Endothelial cell of umbilical vein (primary cell): ENCODE results near the gene SLC17A9. TPM values are rescaled to one million over a fixed set of nuclear protein-coding genes. Genes with fewer than 3 reads are reported as not detected.

Experiments
- BruUV-seq: library from RNA; stranded (reverse); fragments of 400-500 nt; replicated peaks from 2 replicates; lab custom pipeline; 2021; lab: Mats Ljungman, UMichigan
- CTCF ChIA-PET: fragments of 300-600, 350-600 bp; sonication (Branson Sonifier 250); formaldehyde crosslinking; loops from one replicate; lab custom pipeline; 2021; ENCODE audit warnings: antibody characterized with exemption, inconsistent platforms; lab: Charles Lee
- POLR2A ChIA-PET: fragments of 300-600, 350-600 bp; sonication (Branson Sonifier 250); formaldehyde crosslinking; loops from one replicate; lab custom pipeline; 2021; ENCODE audit warnings: antibody characterized with exemption, inconsistent platforms; lab: Charles Lee
- DNase-seq: peaks from one replicate; pipeline ENCODE4 v3.0.0-alpha.2; 2011; ENCODE audit warnings: low read depth, low spot score
- FAIRE-seq: peaks from 2 replicates; lab custom pipeline; 2011; peaks lifted over from hg19 to GRCh38; lab: Jason Lieb, UNC
- H2AFZ ChIP-seq: 2 replicates; pipeline ENCODE4 v1.6.0; 2012; ENCODE audit warnings: low read depth, low read length, control low read depth, inconsistent platforms
- H3K27ac ChIP-seq: 2 replicates; pipeline ENCODE4 v1.5.1; 2011; ENCODE audit warnings: low read depth, mild to moderate bottlenecking, control low read depth, low read length, moderate library complexity; ENCODE audit not compliant: insufficient read depth
- H3K27me3 ChIP-seq, 2 experiments: 2 replicates each; pipeline versions ENCODE4 v1.6.0 to v1.6.1; 2011; ENCODE audit warnings: low read length in 2 of 2, mixed read lengths in 1 of 2; ENCODE audit not compliant: control insufficient read depth in 2 of 2, insufficient read depth in 2 of 2
- H3K36me3 ChIP-seq, 2 experiments: 2 replicates in 1 of 2; 3 replicates in 1 of 2; pipeline ENCODE4 v1.5.1; 2011; ENCODE audit warnings: low read length in 2 of 2, mild to moderate bottlenecking in 1 of 2, moderate library complexity in 1 of 2; ENCODE audit not compliant: control insufficient read depth in 2 of 2, insufficient read depth in 2 of 2; ENCODE audit errors: extremely low read depth in 1 of 2
- H3K4me1 ChIP-seq: 3 replicates; pipeline ENCODE4 v1.5.1; 2011; ENCODE audit warnings: mild to moderate bottlenecking, low read length; ENCODE audit not compliant: control insufficient read depth, insufficient read depth; ENCODE audit errors: extremely low read depth
- H3K4me2 ChIP-seq: 2 replicates; pipeline ENCODE4 v1.6.1; 2011; ENCODE audit warnings: low read length, control low read depth, mixed read lengths; ENCODE audit not compliant: insufficient read depth
- H3K4me3 ChIP-seq, 3 experiments: fragments of 200-600 bp in 1 of 3; sonication (generic), shearing (Covaris generic) in 1 of 3; replicated peaks in 1 of 3; 2 replicates each; pipeline ENCODE4 v1.5.1; 2011 to 2016; ENCODE audit warnings: control low read depth in 3 of 3, low read length in 3 of 3, mild to moderate bottlenecking in 2 of 3, inconsistent platforms in 1 of 3, low read depth in 1 of 3, moderate library complexity in 1 of 3; ENCODE audit not compliant: insufficient read depth in 1 of 3
- H3K79me2 ChIP-seq: 2 replicates; pipeline ENCODE4 v1.6.0; 2012; ENCODE audit warnings: low read length, inconsistent platforms; ENCODE audit not compliant: control insufficient read depth, insufficient read depth
- H3K9ac ChIP-seq: replicated peaks from 2 replicates; pipeline ENCODE3; 2011; ENCODE audit warnings: low read length, control low read depth; ENCODE audit not compliant: insufficient read depth; ENCODE audit errors: extremely low read depth
- H3K9me1 ChIP-seq: replicated peaks from 3 replicates; pipeline ENCODE4 v1.6.0; 2011; ENCODE audit warnings: mild to moderate bottlenecking, low read length; ENCODE audit not compliant: control insufficient read depth, insufficient read depth; ENCODE audit errors: extremely low read depth
- H3K9me3 ChIP-seq: replicated peaks from 2 replicates; pipeline ENCODE4 v1.5.1; 2012; ENCODE audit warnings: low read length, inconsistent platforms; ENCODE audit not compliant: control insufficient read depth, insufficient read depth
- H4K20me1 ChIP-seq: replicated peaks from 2 replicates; pipeline ENCODE3; 2011; ENCODE audit warnings: mild to moderate bottlenecking, low read length; ENCODE audit not compliant: control insufficient read depth, insufficient read depth; ENCODE audit errors: extremely low read depth
- CTCF ChIP-seq, 2 donors: IDR thresholded peaks; 1 replicate in 1 of 2; 2 replicates in 1 of 2; pipeline ENCODE4 v1.5.1; 2011; ENCODE audit warnings: low read length in 2 of 2, mild to moderate bottlenecking in 2 of 2, moderate library complexity in 2 of 2, control low read depth in 1 of 2, inconsistent platforms in 1 of 2, low read depth in 1 of 2; ENCODE audit not compliant: insufficient read depth in 1 of 2; ENCODE audit errors: extremely low read depth in 1 of 2
- EZH2 ChIP-seq: IDR thresholded peaks from 2 replicates; pipeline ENCODE4 v1.6.1; 2012; ENCODE audit warnings: borderline replicate concordance, low read depth, mild to moderate bottlenecking, moderate library complexity, low read length, inconsistent platforms; ENCODE audit not compliant: severe bottlenecking
- GATA2 ChIP-seq: IDR thresholded peaks from 2 replicates; pipeline ENCODE4 v1.7.0; 2011; ENCODE audit warnings: low read depth, mild to moderate bottlenecking, moderate library complexity, mixed read lengths, low read length; ENCODE audit not compliant: insufficient read length, insufficient read depth
- dilution Hi-C: fragments of 300-500 bp; cut with MboI; formaldehyde crosslinking; loops from one replicate; pipeline ENCODE4 v1.15.0; 2019; ENCODE audit warnings: low sequenced_read_pairs; ENCODE audit not compliant: extremely low pct_ligation_motif_present
- intact Hi-C: fragments of 100-400 bp; cut with micrococcal nuclease; formaldehyde crosslinking; loops from one replicate; pipeline ENCODE4 v1.10.0; 2022
- polyA plus RNA-seq, 4 experiments: library from polyadenylated mRNA; depleted of rRNA in 3 of 4; stranded (reverse) in 3 of 4; unstranded in 1 of 4; fragments of >200 nt; gene quantifications; 2 replicates each; pipeline versions ENCODE4 v1.2.1 to v1.2.3, GENCODE V29; 2011 to 2012; ENCODE audit warnings: missing spikeins in 1 of 4
- total RNA-seq: library from RNA; stranded (reverse); gene quantifications from 2 replicates; pipeline ENCODE4 v1.2.3, GENCODE V29; 2021

The SLC17A9 gene
- total and polyA plus RNA-seq, 2 donors (not counting 3 experiments of a cell fraction or from before 2014, with no cell fraction given) = 38.2 to 44.5 TPM

- no peaks in the 10 kb centered on the region for H3K9me1 ChIP-seq
- no peak overlapping the region for H3K4me2 ChIP-seq
- H3K27me3 ChIP-seq = peaks cover 63 to 77% of the 10 kb centered on the region in 2 experiments
- no peak for FAIRE-seq
- intact Hi-C loops (loop anchor here (1.0 kb wide), 2 partner anchors 38 to 137 kb away; no protein-coding TSS in a partner anchor), dilution Hi-C loops (no loop called here)
- no peak overlapping the region for H3K9ac ChIP-seq
- DNase-seq = peak; percentile 12
- H3K79me2 ChIP-seq = no peaks in the 10 kb centered on the region
- CTCF ChIA-PET = interaction anchor here (0.8 to 2.5 kb wide), 5 partner anchors 31 to 216 kb away, joined by 3 to 35 read pairs (median 5); no protein-coding TSS in a partner anchor
- no peaks in the 10 kb centered on the region for H3K4me1 ChIP-seq
- H3K4me3 ChIP-seq = no peak overlapping the region
- POLR2A ChIA-PET = interaction anchor here (0.6 kb wide), 1 partner anchor 8 kb away, joined by 5 read pairs; no protein-coding TSS in a partner anchor
- H3K27ac ChIP-seq = no peak overlapping the region
- H3K36me3 ChIP-seq = no peaks in the 10 kb centered on the region
- no peaks in the 10 kb centered on the region for H4K20me1 ChIP-seq
- no peaks in the 10 kb centered on the region for H3K9me3 ChIP-seq
- TF ChIP-seq CTCF (IDR thresholded peaks at IDR 0.05; ENCODE audit: extremely low read depth in 1 of 2, insufficient read depth in 1 of 2, low read depth in 1 of 2, low read length in 2 of 2) (no peak), EZH2 (no peak), GATA2 (no peak)
- BruUV-seq = no TSS peak
- no peak overlapping the region for H2AFZ ChIP-seq
These were observed 57.7 kb downstream of the SLC17A9 start for GRCh38 chr20:63009988-63010769.
